ENCODE measurements around the gene DTX4. TPM values are rescaled to one million over a fixed set of nuclear protein-coding genes. Genes with fewer than 3 reads are reported as not detected.
A peak's percentile ranks its signal among the peaks of the same experiment; 100 is the strongest.

Gene DTX4
- total RNA-seq, 1 experiment from 2014 or later: 7.6 TPM

DNA sequence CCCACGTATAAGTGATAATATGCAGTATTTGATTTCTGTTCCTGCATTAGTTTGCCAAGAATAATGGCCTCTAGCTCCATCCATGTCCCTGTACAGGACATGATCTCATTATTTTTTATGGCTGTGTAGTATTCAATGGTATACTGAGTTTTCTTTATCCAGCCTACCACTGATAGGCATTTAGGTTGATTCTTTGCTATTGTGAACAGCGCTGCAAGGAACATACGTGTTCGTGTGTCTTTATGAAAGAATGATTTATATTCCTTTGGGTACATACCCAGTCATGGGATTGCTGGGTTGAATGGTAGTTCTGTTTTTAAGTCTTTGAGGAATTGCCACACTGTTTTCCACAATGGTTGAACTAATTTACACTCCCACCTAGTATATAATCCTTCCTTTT, 30.7 kb upstream of the DTX4 start:
- CTCF ChIA-PET: interaction anchor here (1.6 to 2.3 kb wide), 2 partner anchors 31 kb away, joined by 5 to 6 read pairs; partner anchors contain the start of gene DTX4
- no peaks in the 10 kb centered on the region for H3K27me3 ChIP-seq (ENCODE audit: insufficient read depth, low read length)
- H3K79me2 ChIP-seq (ENCODE audit: insufficient read depth, low read length): peaks cover 8% of the 10 kb centered on the region; the same call in 1 of the 2 replicates
- TF ChIP-seq YY1 (IDR thresholded peaks at IDR 0.05; ENCODE audit: extremely low read depth, insufficient replicate concordance, low read depth, low read length): no peak
- no peak for TF ChIP-seq CBX3 (IDR thresholded peaks at IDR 0.05; ENCODE audit: low read depth)
- no peak for TF ChIP-seq SRF (IDR thresholded peaks at IDR 0.05; ENCODE audit: low read depth)
- TF ChIP-seq POLR2A (IDR thresholded peaks at IDR 0.05; ENCODE audit: borderline replicate concordance, extremely low read depth, insufficient read depth, insufficient read length): no peak
- TF ChIP-seq TCF7L2 (IDR thresholded peaks at IDR 0.05; ENCODE audit: borderline replicate concordance, extremely low read depth, insufficient read depth, insufficient read length): no peak
- no peak for TF ChIP-seq EZH2 (IDR thresholded peaks at IDR 0.05)
- TF ChIP-seq ZFX (IDR thresholded peaks at IDR 0.05): no peak
- TF ChIP-seq EZH2phosphoT487 (IDR thresholded peaks at IDR 0.05; ENCODE audit: borderline replicate concordance): no peak
- H3K4me2 ChIP-seq (ENCODE audit: low read length): no peak overlapping the region
- intact Hi-C loops (cut with micrococcal nuclease): loop anchor here (5.0 to 10.0 kb wide), 2 partner anchors 216 to 564 kb away; partner anchors contain the start of genes LPXN and ZFP91
- BruUV-seq (replicated peaks): no TSS peak
- POLR2A ChIA-PET: no interaction called here
- H2AFZ ChIP-seq (ENCODE audit: low read depth, low read length, poor library complexity, severe bottlenecking): no peak overlapping the region
- H3K4me1 ChIP-seq (ENCODE audit: control insufficient read depth in 1 of 2, insufficient read depth in 2 of 2, low read length in 2 of 2): peaks cover 15 to 34% of the 10 kb centered on the region in 2 experiments
- RAD21 ChIA-PET (ENCODE audit: low non-redundant PET in 1 of 2, low total read pairs in 2 of 2, uncharacterized antibody in 2 of 2, unreplicated experiment in 2 of 2): no interaction called here
- no peaks in the 10 kb centered on the region for H3K9me3 ChIP-seq (ENCODE audit: control insufficient read depth in 1 of 2, insufficient read depth in 1 of 2, low read depth in 1 of 2, low read length in 2 of 2)
- no peaks in the 10 kb centered on the region for H3K36me3 ChIP-seq (ENCODE audit: control insufficient read depth in 1 of 2, insufficient read depth in 2 of 2, low read length in 2 of 2)
- DNase-seq (ENCODE audit: low read depth, low spot score) (no peak), ATAC-seq (no peak)
- no peak overlapping the region for H3K4me3 ChIP-seq (replicated peaks in 1 of 2; ENCODE audit: low read depth in 1 of 2, low read length in 2 of 2)
- H3K9ac ChIP-seq (ENCODE audit: low read length): no peak overlapping the region
- no peaks in the 10 kb centered on the region for H4K20me1 ChIP-seq (ENCODE audit: insufficient read depth)
- H3K9me2 ChIP-seq (ENCODE audit: insufficient read depth): no peaks in the 10 kb centered on the region
- no peak overlapping the region for H3K27ac ChIP-seq (ENCODE audit: low read depth, low read length)

DNA sequence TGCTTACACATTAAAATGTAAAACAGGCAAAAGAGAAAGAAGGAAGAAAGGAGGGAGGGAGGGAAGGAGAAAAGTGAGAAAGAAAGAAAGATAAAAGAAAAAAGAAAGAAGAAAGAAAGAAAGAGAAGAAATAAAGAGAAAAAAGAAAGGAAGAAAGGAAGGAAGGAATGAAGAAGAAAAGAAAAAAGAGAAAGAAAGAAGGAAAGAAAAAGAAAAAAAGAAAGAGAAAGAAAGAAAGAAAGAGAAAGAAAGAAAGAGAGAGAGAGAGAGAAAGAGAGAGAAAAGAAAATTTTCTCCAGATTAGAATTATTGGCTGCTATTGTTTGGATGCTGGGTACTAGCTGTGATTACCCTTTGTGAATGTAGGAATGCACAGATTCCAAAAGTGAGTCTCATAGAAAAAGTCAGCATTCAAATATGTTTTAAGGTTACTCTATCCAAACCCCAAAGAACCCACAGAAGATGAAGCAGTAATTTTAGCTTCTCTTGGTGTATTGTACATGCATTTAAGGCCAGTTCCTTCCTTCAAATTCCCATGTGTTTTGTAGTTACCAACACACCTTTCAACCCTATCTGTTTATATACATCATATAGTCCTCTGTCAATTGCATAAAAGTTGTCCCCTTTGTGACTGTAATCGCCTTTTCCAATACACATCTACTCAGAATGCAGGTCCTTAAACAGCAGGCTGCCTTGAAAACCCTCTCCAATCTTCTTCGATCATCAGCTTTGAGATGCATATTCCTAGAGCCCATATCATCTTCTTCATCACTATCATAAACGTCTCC, 30.1 kb upstream of the DTX4 start:
- Histone ChIP-seq H4K20me1 (ENCODE audit: insufficient read depth) (no peaks in the 10 kb centered on the region), H3K27ac (ENCODE audit: low read depth, low read length) (peak overlapping the region; percentile 67), H3K9me2 (ENCODE audit: insufficient read depth) (no peaks in the 10 kb centered on the region), H3K9ac (ENCODE audit: low read length) (peak overlapping the region; percentile 60), H3K36me3 (ENCODE audit: control insufficient read depth in 1 of 2, insufficient read depth in 2 of 2, low read length in 2 of 2) (no peaks in the 10 kb centered on the region), H2AFZ (ENCODE audit: low read depth, low read length, poor library complexity, severe bottlenecking) (peak overlapping the region; percentile 83), H3K27me3 (ENCODE audit: insufficient read depth, low read length) (no peaks in the 10 kb centered on the region), H3K4me3 (replicated peaks in 1 of 2; ENCODE audit: low read depth in 1 of 2, low read length in 2 of 2) (peak overlapping the region; percentile 51 to 79), H3K4me1 (ENCODE audit: control insufficient read depth in 1 of 2, insufficient read depth in 2 of 2, low read length in 2 of 2) (peaks cover 15 to 34% of the 10 kb centered on the region in 2 experiments), H3K4me2 (ENCODE audit: low read length) (peak overlapping the region; percentile 84), H3K79me2 (ENCODE audit: insufficient read depth, low read length) (peaks cover 9% of the 10 kb centered on the region; the same call in 1 of the 2 replicates), H3K9me3 (ENCODE audit: control insufficient read depth in 1 of 2, insufficient read depth in 1 of 2, low read depth in 1 of 2, low read length in 2 of 2) (no peaks in the 10 kb centered on the region)
- intact Hi-C loops (cut with micrococcal nuclease): loop anchor here (5.0 to 10.0 kb wide), 2 partner anchors 217 to 565 kb away; partner anchors contain the start of genes LPXN and ZFP91
- DNase-seq (ENCODE audit: low read depth, low spot score) (no peak), ATAC-seq (no peak)
- POLR2A ChIA-PET: interaction anchor here (1.0 kb wide), 1 partner anchor 45 kb away, joined by 3 read pairs; no protein-coding TSS in a partner anchor
- TSS peak; percentile 86 for BruUV-seq (replicated peaks)
- CTCF ChIA-PET: interaction anchor here (2.3 to 7.7 kb wide), 2 partner anchors 15 to 30 kb away, joined by 6 to 59 read pairs; partner anchors contain the start of gene DTX4
- TF ChIP-seq ZBTB33 (IDR thresholded peaks at IDR 0.05; ENCODE audit: extremely low read depth, insufficient replicate concordance, low read length) (no peak), EGR1 (IDR thresholded peaks at IDR 0.05; ENCODE audit: low read depth) (no peak), CEBPB (IDR thresholded peaks at IDR 0.05; ENCODE audit: low read depth) (no peak), ZNF274 (IDR thresholded peaks at IDR 0.05; ENCODE audit: low read depth, low read length) (no peak), YY1 (IDR thresholded peaks at IDR 0.05; ENCODE audit: extremely low read depth, insufficient replicate concordance, low read depth, low read length) (no peak), ATF3 (IDR thresholded peaks at IDR 0.05) (no peak), SRF (IDR thresholded peaks at IDR 0.05; ENCODE audit: low read depth) (no peak), SP1 (IDR thresholded peaks at IDR 0.05; ENCODE audit: low read depth) (no peak)
- RAD21 ChIA-PET (ENCODE audit: low non-redundant PET in 1 of 2, low total read pairs in 2 of 2, uncharacterized antibody in 2 of 2, unreplicated experiment in 2 of 2): interaction anchor here in 1 of 2 experiments (1.0 kb wide), 1 partner anchor 16 kb away, joined by 5 read pairs; no protein-coding TSS in a partner anchor

Data from HCT116 (cell line).